AG08396 (cell line): ENCODE results near the gene KCNC1.

Source experiments
- DNase-seq: peaks from one replicate; pipeline ENCODE4 v3.0.0; 2012; ENCODE audit warnings: low spot score, mixed read lengths

Gene KCNC1

DNA sequence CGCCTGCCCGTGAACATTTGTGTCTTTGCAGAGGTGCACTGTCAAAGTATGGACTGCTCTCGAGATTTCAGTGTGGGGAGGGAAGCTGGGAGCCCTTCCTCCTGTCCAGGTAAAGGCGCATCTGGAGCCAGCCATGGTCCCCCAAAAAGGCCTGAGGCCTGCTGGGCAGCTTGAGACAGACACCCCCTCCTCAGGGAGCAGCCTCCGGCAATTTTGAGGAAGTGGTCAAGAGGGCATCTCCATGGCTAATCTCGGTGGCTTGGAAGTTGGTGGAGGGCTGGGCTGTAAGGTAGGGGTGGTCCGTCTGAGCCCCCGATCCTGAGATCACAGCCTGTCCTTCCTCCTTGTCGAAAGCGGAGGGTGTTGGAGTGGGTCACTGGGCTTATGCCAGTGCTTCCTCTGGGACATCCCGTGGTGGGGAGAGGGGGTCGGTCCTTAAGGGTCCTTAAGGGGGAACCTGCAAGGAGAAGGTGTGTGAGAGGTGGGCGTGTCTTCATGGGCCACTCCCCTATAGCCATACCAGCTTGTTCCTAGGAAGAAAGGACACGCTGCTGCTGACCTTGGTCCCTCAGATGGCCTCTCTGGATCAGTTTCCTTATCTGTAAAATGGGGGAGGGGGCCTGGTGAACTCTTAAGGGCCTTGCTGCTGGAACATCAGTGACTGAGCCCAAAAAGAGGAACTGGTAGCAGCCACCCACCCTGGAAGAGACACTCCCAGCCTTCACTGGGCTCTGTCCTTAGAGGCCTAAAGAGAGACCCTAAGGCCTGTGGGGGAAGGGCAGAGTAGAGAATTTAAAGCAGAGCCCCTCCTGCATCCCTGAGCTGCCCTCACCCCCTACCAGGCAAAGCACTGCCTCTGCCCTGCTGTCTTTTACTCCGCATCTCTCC is 2.6 kb downstream of the KCNC1 start:
- DNase-seq, result no peak

DNA sequence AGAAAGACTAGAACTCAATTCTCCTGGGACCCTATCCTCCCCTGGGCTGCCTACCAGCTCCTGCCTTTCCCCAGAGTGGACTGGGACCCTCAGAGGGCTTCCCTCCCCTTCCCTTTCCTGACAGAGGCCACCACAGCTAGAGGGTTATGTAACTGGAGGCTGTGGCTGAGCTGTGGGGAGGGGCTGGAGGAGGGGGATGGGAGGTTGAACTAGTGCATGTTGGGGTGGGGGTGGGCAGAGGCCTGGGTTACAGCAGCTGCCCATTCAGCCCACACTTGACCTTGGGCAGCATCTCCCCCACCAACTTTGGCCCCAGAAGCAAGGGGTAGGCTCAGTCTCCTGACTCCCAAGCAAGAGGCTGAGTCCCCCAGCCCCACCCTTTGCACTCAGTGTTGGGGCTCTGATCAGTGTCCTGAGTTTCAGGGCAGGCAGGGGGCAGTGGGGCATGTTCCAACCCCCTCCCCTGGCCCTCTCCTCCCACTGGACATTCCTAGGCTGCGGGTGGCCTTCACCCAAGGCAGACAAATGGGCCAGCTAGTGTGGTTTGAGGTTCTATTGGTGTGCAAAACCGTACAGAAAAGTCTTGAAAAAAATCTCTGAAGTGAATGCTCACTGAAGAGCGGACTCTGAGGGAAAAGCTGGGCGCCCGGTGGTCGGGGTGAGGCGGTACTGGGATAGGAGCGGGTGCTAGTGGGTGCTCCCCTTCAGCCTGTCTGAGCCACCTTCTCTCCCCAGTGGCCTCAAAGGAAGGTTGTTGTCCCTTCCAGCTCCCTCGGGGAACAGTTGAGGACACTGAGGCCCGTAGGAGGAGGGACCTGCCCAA is 3.8 kb downstream of the KCNC1 start:
- DNase-seq, result no peak

DNA sequence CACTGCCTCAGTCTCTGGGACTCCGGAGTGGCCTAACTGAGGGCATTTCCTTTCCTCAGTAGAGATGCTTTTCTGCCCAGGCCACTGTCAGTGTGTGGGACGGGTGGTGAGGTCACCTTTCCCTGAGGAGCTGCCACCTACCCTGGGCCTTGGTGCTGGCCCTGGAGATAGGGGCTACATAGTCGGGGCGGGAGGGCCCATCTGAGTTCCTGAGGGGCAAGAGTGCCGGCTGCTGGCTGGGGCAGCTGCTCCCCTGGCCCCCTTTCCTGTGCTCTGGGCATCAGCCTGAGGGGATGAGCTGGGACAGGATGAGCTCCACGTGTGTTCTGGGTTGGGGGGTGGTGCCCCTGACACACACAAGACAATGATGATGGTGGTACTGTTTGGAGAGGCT is 5.4 kb downstream of the KCNC1 start:
- DNase-seq, result no peak

DNA sequence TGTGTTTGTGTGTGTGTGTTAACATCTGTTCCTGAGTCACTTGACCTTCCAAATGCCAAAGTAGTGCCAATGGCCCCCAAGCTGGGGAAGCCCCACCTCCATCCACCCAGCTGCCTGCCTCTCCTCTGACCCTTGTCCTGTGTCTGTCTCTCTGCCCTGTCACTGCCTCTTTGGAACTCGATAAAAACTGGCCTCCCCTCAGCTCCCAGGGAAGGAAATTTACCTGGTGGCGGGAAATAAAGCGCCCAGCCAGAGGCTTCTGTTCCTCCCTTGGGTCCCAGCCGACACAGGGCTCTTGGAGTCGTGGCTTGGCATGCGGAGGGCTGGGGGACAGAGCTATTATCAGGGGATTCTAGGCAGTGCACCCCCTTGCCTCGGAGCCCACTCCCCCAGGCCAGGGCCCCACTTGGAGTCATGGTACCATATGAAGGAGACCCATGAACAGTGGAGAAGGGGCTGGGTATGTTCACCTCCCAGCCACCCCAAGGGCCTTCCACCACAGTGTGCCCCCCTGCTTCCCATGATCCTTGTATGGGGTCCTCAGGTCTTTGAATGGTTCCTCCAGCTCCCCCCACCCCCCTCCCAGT is 6.2 kb downstream of the KCNC1 start:
- no peak for DNase-seq

DNA sequence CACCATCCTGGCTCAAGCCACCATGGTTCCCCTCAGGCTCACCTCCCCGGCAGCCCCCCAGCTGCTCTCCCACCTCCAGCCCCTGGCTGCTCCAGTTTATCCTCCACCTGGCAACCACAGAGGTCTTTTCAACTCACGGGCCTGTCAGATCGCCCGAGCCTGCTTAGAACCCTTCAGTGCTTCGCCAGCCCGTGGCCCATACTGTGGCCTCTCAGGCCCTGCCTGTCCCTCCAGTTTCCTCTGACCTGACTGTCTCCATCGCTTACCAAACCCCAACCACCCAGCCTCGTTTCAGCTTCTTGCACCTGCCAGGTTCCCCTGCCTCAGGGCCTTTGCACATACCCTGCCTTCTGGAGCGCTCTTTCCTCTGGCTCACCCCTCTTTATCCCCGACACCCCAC is 6.9 kb downstream of the KCNC1 start:
- no peak for DNase-seq

DNA sequence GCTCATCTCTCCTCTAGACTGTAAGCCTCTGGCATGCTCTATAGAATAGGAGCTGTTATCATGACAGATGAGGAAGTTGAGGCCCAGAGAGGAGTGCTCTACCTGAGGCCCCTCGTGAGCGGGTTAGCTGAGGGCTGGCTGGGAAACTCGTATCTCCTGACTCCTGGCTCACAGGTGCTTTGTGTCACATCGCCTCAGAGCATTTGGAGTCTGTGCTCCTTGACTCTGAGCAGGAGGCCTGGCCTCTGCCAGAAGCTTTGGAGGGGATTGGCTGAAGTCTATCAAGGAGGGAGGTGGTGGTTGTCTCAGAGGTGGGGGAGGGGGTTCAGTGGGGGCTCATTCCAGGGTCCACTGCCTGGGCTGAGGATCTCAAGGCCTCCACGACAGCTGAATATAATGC is 7.4 kb downstream of the KCNC1 start:
- no peak for DNase-seq

DNA sequence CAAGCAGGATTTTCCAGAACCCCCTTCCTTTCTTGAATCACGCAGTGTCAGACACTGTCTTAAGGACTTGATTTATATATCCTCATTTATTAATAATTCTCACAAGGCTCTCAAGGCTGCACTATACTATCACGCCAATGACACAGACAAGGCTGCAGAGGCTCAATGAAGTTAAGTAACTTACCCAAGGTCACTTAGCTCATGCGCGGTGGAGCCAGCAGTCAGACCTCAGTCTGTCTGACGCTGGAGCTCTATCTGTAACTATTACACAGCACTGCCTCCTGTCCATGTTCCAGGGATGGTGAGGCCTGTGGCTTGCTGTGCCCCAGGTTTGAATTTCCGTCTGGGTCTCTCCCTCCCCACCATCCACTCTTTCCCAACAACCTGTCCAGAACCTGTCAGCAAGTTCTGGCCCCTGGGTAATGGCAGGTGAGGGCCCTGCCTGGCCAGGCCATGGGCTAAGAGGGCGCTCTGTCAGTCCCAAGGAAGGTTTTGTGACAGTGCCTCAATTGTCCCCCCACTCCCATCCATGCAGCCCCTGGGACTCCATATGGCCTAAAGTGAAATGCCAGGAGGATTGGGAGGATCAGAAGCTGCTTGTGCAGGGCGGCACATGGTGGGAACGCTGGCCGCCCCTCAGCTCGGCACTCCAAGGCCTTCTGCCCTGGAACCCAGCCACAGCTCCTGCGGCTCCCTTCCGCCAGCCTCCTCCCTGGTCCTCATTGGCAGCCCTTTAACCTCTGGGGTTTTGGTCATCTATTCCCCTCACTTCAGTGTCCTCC is 8.6 kb downstream of the KCNC1 start:
- DNase-seq, result no peak

DNA sequence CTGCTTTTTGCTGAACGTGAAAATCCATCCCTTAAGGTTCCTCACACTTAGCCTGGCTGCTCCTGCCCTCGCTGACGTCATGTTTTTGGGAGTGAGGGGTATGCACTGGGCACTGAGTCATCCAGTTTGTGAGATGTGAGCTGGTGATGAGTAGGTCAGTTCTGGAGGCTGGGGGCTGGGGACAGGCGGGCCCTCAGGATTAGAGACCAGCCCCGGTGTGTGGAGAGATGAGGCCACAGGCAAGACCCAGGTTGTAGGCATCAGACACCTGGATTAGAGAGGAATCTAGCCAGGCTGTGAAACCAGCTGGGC is 9.2 kb downstream of the KCNC1 start:
- DNase-seq, result no peak

DNA sequence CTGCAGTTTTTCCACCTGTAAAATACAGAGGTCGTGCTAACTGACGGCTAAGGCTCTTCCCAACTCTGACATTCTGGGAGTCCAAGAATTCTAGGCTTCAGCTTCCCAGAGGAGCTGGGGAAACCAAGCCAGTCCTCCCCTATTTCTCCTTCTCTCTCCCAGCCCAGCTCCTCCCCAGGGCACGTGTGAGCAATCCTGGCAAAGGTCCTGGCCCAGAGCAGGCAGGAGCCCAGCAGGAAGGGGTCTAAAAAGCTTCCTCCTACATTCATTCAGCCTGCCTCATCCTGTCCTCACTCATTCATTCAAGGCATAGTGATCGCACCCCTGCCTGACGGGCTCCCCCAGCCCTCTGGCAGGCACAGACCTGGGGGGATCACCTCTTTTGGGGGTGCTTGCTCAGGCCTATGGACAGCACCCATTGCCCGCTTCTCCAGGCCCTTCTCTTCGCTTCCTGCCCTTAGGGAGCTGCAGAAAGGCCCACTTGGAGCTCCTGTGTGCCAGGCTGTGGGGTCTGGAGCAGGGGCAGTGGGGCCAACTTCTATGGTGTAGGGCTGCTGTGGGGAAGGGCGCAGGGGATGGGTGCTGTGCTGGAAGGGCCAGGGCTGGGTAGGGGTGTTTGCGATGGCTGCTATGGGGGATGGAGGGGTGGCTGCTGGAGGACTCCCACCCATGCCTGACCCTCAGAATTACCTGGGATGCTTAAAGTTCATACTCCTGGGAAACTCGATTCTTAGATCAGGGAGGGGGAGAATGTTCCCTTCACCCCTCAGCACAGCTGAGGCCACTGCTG is 9.8 kb downstream of the KCNC1 start:
- no peak for DNase-seq

DNA sequence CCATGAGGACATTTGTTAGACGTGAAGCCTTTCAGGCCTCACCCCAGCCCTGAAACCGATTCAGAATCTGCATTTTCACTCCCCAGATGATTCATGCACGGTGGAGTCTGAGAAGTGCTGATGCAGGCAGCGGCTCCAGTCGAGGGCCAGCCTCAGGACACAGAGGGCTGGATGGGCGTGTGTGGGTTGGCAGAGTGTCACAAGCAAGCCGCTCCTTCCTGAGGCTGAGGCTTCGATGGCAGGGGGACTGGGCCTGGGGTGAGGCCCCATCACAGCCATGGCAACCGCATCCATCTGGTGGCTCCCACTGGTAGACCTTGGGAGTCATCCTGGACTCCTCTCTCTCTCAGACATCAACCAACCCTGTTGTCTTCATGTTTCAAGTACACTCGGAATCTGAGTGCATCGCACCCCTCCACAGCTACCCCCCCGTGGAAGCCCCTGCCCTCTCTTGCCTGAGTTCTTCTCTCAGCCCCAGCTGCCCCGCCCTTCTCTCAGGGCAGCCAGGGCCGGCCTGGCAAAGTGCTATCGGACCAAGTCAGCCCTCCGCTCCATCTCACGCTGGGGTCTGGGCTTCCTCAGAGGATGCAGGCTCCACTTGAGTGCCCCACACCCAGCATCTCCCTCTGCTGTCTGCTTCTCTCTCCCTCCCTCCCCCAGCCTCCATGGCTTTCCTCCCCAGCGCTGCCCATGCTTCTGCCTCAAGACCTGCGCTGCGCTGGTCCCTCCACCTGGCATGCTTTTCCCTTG is 10.6 kb downstream of the KCNC1 start:
- DNase-seq, result no peak

DNA sequence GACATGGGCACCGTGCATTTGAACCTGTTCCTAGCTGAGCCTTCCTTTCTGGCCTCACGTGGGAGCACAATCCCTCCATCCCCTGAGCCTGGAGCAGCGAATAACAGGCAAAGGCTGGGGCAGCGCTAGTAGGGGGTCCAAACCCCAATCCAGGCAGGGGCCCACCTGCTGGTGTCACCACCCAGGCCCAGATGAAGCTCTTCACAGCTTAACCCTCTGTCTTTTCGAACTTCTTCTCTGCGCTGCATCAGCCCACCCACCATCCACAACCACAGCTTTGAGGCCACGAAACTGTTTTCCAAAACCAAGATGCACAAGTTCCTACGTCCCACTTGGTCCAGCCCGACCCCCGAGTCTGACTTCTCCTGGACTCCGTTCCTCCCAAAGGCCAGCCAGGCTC is 11.5 kb downstream of the KCNC1 start:
- no peak for DNase-seq

DNA sequence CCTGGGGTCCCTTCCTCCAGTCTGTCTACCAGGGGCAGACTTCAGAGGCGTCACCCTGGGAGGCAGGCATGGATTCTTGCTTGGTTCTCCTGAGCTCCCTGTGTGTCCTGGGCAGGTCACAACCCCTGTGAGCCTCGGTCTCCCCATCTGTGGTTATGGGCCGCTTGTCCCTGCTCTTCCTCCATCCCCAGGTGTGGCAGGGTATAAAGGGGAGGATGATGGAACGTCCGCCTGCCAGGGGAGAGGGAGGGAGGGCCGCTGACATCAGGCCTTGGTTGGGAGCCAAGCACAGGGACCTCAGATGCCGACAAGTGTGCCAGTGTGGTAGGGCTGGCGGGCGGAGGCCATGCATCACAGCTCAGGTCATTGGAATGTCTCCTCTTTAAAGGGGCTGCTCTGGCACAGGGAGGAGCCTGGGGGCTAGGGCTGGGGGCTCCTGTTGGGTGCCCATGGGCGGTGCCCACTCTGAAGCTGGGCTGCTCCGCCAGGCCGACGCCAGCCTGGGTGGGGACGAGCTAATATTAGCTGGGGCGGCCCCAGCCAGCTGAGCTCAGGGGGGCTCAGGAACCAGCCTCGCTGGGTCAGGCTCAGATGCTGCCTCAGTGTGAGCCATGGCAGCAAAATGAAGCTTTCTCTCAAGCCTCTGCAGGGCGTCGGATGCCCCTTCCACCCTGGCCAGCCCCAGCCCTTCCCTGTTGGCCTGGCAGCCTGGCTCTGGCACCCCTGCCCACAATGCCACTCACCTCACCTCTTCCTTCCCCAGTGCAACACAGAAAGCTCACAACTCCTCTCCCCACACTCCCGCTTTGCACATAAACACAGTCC is 12.8 kb downstream of the KCNC1 start:
- no peak for DNase-seq

DNA sequence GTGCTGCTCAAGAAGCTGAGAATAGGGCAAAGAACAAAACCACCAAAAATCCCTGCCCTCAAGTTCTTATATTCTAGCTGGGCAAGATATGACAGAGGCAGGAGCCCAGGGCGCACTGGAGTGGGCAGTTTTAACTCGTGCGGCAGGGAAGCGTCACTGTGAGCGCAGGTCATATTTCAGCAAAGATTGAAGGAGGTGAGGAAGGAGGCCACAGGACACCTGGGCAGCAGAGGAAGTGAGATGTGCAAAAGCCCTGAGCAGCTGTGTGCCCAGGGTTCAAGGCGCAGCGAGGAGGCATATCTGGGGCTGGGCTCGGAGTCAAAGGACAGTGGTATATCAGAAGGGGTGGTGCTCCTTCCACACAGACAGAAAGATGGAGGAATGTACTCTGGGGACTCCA is 13.5 kb downstream of the KCNC1 start:
- DNase-seq, result no peak

DNA sequence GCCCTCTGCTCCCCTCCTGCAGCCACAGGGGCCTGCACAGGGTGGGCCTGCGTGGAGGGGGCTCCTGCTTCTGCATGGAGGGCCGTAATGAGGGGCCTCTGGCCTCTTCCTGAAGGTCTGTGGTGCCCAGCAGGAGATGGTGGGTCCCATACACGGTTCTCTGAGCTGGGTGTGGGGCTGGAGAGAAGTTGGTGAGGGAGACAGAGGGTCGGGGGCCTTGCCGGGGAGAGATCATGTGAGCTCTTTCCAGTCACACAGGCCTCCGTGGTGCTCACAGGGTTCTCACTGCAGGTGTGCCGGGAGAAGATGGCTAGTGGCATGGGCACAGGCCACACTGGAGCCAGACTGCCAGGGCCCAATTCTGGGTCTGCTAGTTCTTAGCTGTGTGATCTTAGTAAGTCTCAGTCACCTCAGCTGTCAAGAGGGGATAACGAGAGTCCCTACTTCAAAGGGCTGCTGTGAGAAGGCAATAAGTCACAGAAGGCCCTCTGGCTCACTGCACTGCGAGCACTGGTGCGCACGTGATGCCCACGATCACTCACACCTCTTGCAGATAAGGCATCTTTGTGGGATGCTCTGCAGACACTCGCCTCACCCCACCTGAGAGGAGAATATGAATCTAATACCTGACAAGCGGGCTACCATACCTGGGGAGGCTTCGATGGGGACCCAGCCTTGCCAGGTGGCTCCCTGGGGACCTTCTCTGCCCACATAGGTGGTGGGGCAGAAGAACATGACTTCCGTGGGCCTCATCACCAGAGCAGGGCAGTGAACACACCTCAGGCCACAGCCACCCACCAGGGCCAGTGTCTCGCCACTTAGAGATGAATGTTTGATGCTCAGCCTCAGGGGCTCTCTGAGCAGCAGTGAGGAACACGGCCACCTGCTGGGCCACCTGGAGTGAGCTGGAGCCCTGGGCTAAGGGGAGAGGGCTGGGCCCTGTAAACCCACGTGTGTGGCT is 14.5 kb downstream of the KCNC1 start:
- DNase-seq, result no peak

DNA sequence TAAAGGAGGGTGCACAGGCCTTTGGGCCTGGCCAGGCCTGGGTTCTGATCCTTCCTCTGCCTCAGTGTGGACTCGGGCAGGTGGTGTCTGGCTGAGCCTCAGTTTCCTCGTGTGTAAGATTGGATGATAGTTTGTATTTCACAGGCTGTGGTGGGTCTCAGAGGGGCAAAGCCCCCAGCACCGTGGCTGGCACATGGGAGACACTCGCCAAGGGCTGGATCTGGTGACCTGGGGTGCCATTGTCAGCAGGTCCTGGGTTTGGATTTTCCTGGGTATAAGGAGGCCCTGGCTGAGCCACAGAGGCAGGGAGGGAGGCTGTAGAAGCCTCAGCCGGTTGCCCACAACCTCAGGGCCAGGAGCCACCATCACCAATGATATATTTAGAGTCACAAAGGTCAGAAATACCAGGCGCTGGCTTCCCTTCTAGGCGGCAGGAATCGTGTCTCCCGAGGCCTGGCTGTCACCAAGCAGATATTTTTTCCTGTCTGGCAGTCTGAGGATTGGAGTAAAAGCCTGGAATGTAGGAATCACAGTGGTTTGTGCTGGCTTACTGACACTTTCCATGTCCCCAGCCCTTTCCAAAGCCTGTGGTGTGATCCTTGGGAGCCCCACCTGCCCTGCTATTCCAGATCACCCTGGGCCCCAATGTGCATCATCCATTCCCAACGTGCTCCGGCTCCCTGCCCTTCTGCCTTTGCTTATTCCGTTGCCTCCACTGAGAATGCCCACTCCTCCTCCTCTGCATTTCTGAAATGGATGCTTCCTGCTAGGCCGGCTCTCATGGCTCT is 15.6 kb downstream of the KCNC1 start:
- DNase-seq, result no peak

DNA sequence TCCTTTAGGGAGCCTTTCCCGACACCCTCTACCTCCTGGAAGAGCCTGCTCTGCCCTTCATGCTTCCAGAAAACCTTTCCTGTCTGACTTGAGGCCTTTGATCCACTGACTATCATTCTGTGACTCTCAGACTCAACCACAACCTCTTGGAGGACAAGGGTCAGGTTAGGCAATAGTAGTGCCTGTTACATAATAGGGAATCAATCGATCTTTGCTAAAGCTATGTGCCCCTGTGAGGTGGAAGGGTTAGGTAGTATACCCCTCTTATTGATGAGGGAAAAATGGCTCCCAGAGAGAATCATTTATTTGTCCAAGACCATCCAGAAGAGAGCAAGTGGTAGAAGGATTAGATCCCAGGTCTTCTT is 16.2 kb downstream of the KCNC1 start:
- DNase-seq, result no peak

DNA sequence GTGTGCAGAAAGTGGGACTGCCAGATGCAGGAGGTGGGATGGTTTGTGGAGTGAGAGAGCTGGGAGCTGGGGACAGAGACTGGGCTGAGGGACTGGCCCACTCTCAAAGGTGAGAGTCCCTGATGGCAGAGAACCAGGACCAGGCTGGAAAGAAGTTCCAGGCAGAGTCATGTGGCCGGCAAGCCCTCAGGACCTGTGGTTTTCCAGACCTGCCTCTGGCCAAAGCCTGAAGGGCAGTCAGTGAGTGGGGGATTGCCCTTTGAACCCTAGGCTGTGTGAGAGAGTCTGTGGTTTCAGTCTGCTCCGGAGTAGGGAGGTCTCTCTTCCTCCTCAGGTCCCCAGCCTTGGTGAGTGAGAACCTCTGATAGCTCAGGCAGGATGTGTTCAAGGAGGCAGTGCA is 17.0 kb downstream of the KCNC1 start:
- no peak for DNase-seq

DNA sequence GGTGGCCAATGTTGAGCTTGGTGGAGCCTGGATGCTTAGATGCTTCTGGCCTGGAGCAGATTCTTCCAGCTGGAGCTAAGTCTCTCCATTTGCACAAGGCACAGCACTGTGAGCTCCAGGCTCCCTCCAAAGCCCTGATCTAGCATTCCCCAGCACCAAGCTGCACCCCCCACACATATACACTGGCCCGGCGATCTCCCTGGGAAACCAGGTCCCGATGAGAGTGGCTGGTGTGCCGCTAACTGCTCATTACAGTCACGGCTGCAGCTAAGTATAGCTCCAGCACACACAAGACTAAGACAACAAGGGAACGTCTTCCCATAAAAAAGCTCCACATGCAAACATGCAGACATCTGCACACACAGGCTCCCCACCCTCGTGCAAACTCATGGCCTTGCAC is 17.6 kb downstream of the KCNC1 start:
- DNase-seq, result no peak
